OCI-LY3 (cell line): ENCODE data around the gene APBB2.

ENCODE experiments used
- H2AFZ ChIP-seq: fragments of 200-600, 300-600 bp; shearing (Covaris generic); 2 replicates; pipeline ENCODE4 v1.6.0; 2014; ENCODE audit warnings: antibody characterized with exemption, low read depth, low read length
- H3K27ac ChIP-seq: fragments of 200-600, 300-600 bp; sonication (generic); 2 replicates; pipeline ENCODE4 v1.5.1; 2014; ENCODE audit warnings: mild to moderate bottlenecking, low read length, moderate library complexity, mixed read lengths
- H3K27me3 ChIP-seq: fragments of 200-600, 300-600 bp; sonication (generic); 2 replicates; pipeline ENCODE4 v1.6.1; 2014; ENCODE audit warnings: low read depth, low read length, mixed read lengths
- H3K36me3 ChIP-seq: fragments of 200-600, 300-600 bp; sonication (generic); replicated peaks from 2 replicates; pipeline ENCODE3; 2014; ENCODE audit warnings: low read depth, low read length, mixed read lengths
- H3K4me1 ChIP-seq: fragments of 300-600, 200-600 bp; sonication (generic); 2 replicates; pipeline ENCODE4 v1.6.1; 2014; ENCODE audit warnings: low read length, mixed read lengths
- H3K4me2 ChIP-seq: fragments of 200-600, 300-600 bp; sonication (generic); 2 replicates; pipeline ENCODE4 v1.6.1; 2014; ENCODE audit warnings: low read length, mixed read lengths
- H3K4me3 ChIP-seq: fragments of 300-600, 200-600 bp; sonication (generic); 2 replicates; pipeline ENCODE4 v1.5.1; 2014; ENCODE audit warnings: antibody characterized with exemption, mild to moderate bottlenecking, low read length, moderate library complexity
- H3K79me2 ChIP-seq: fragments of 300-600, 200-600 bp; shearing (Covaris generic); 2 replicates; pipeline ENCODE4 v1.6.1; 2014; ENCODE audit warnings: mild to moderate bottlenecking, low read length, mixed read lengths
- H3K9ac ChIP-seq: fragments of 300-600, 200-600 bp; shearing (Covaris generic); 2 replicates; pipeline ENCODE4 v1.6.0; 2014; ENCODE audit warnings: mild to moderate bottlenecking, low read length, moderate library complexity
- H3K9me3 ChIP-seq: fragments of 200-600, 300-600 bp; shearing (Covaris generic); 2 replicates; pipeline ENCODE4 v1.6.1; 2014; ENCODE audit warnings: low read length, mixed read lengths; ENCODE audit not compliant: insufficient read depth
- H4K20me1 ChIP-seq: fragments of 200-600, 300-600 bp; sonication (generic); 2 replicates; pipeline ENCODE4 v1.6.1; 2016; ENCODE audit warnings: low read length, mixed read lengths; ENCODE audit not compliant: insufficient read depth
- EZH2phosphoT487 ChIP-seq: fragments of 200-600 bp; shearing (Covaris generic); IDR thresholded peaks from 2 replicates; pipeline ENCODE4 v1.6.1; 2018; ENCODE audit warnings: antibody characterized with exemption, mixed run types, low read depth
- TF ChIP-seq, protein P1 (sequence below): fragments of 200-600, 300-600 bp; sonication (generic); IDR thresholded peaks from 2 replicates; pipeline ENCODE4 v1.5.1; 2014; ENCODE audit warnings: antibody characterized with exemption, low read length, low read depth

The APBB2 gene

DNA sequence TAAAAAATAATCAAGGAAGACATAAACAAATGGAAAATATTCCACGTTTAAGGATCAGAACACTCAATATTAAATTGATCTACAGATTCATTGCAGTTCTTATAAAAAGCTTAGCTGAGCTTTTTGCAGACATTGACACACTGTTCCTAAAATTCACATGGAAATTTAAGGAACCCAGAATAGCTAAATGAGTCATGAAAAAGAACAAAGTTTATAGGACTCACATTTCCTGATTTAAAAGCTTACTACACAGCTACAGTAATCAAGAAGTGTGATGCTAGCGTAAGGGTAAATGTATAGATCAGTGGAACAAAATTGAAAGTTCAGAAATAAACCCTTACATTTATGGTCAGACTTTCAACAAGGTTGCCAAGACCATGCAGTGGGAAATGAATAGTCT lies 431.5 kb downstream of the APBB2 start:
- no peaks in the 10 kb centered on the region for H3K9me3 ChIP-seq
- no peak overlapping the region for H3K4me2 ChIP-seq
- no peaks in the 10 kb centered on the region for H3K36me3 ChIP-seq
- peaks cover 14% of the 10 kb centered on the region for H3K27me3 ChIP-seq
- H2AFZ ChIP-seq: no peak overlapping the region
- H3K4me1 ChIP-seq: no peaks in the 10 kb centered on the region
- TF ChIP-seq EZH2phosphoT487: no peak
- TF ChIP-seq, protein P1, sequence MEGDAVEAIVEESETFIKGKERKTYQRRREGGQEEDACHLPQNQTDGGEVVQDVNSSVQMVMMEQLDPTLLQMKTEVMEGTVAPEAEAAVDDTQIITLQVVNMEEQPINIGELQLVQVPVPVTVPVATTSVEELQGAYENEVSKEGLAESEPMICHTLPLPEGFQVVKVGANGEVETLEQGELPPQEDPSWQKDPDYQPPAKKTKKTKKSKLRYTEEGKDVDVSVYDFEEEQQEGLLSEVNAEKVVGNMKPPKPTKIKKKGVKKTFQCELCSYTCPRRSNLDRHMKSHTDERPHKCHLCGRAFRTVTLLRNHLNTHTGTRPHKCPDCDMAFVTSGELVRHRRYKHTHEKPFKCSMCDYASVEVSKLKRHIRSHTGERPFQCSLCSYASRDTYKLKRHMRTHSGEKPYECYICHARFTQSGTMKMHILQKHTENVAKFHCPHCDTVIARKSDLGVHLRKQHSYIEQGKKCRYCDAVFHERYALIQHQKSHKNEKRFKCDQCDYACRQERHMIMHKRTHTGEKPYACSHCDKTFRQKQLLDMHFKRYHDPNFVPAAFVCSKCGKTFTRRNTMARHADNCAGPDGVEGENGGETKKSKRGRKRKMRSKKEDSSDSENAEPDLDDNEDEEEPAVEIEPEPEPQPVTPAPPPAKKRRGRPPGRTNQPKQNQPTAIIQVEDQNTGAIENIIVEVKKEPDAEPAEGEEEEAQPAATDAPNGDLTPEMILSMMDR: no peak
- no peaks in the 10 kb centered on the region for H3K79me2 ChIP-seq
- no peak overlapping the region for H3K9ac ChIP-seq
- no peak overlapping the region for H3K27ac ChIP-seq
- H4K20me1 ChIP-seq: no peaks in the 10 kb centered on the region
- H3K4me3 ChIP-seq: no peak overlapping the region

DNA sequence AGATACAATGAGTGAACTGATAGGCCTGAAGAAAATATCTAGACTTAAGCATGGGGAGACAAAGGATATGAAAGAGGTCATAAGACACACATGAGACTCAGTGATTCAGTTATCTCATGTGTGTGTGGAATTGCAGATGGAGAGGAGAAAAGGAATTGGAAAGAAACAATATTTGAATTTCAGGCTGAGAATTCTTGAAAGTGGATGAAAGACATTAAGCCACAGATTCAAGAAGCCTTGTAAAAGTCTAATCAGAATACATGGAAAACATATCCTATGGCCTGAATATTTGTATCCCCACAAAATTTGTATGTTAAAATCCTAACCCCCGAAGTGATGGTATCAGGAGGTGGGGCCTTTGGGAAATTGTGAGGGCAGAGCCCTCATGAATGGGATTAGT lies 436.3 kb downstream of the APBB2 start:
- no peak overlapping the region for H3K4me3 ChIP-seq
- no peak overlapping the region for H2AFZ ChIP-seq
- TF ChIP-seq, protein P1: no peak
- no peak for TF ChIP-seq EZH2phosphoT487
- no peak overlapping the region for H3K4me2 ChIP-seq
- no peaks in the 10 kb centered on the region for H3K36me3 ChIP-seq
- no peaks in the 10 kb centered on the region for H4K20me1 ChIP-seq
- H3K27me3 ChIP-seq: peaks cover 5% of the 10 kb centered on the region; the same call in 1 of the 2 replicates
- H3K27ac ChIP-seq: no peak overlapping the region
- no peaks in the 10 kb centered on the region for H3K4me1 ChIP-seq
- no peaks in the 10 kb centered on the region for H3K79me2 ChIP-seq
- no peaks in the 10 kb centered on the region for H3K9me3 ChIP-seq
- H3K9ac ChIP-seq: no peak overlapping the region

DNA sequence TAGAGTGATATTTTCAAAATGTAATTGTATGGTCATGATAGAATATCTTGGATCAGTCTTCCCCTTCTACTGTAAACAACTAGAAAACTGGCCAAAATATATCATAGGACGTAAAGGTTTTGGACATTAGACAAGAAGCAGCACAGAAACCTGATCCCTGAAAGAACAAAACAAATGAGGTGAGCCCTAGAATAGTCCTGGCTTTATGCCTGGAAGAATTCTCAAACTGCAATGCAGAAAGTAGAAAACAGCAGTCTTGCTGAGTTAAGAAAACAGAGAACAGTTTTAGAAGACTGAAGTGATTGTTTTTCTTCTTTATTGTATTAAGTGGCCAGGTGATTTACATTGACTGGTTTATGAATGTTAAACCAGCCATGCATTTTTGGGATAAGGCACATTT lies 445.1 kb downstream of the APBB2 start:
- Histone ChIP-seq H3K9me3 (no peaks in the 10 kb centered on the region), H3K9ac (no peak overlapping the region)

DNA sequence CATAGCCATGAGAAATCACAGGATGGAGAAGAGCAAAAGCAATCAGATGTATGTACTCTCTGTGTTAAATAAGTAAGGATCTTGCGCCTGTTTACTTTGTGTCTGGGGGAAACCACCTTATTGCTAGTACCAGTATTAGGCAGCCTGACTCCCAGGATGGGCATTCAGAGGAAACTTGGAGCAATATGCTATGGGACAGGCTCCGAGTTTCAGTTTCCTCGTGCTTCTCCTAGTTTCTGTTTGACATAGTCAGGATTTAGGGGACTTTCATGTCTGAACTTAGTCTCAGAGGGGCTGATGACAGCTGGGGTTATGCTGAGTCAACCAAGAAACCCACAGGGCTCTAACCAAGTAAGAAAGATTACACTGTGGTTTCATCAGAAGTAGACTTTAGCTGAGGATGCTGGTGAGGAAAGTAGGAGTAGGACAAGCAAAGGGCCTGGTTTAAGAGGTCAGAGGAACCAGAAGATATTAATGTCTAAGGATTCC lies 451.1 kb downstream of the APBB2 start:
- Histone ChIP-seq H3K9ac (no peak overlapping the region), H4K20me1 (no peaks in the 10 kb centered on the region), H2AFZ (no peak overlapping the region), H3K27me3 (no peaks in the 10 kb centered on the region), H3K4me1 (peaks cover 11% of the 10 kb centered on the region), H3K36me3 (no peaks in the 10 kb centered on the region), H3K4me2 (peak overlapping the region; percentile 56), H3K9me3 (no peaks in the 10 kb centered on the region), H3K4me3 (peak overlapping the region; percentile 36; the same call in 1 of the 2 replicates), H3K27ac (no peak overlapping the region), H3K79me2 (no peaks in the 10 kb centered on the region)
- TF ChIP-seq, protein P1: no peak
- no peak for TF ChIP-seq EZH2phosphoT487

More for the DNA sequence above, 445.1 kb downstream of the APBB2 start:
- no peak overlapping the region for H3K4me2 ChIP-seq
- no peak overlapping the region for H3K4me3 ChIP-seq
- H4K20me1 ChIP-seq: no peaks in the 10 kb centered on the region
- peaks cover 4% of the 10 kb centered on the region for H3K27me3 ChIP-seq
- H3K27ac ChIP-seq: no peak overlapping the region
- H3K36me3 ChIP-seq: no peaks in the 10 kb centered on the region
- no peaks in the 10 kb centered on the region for H3K4me1 ChIP-seq
- no peak for TF ChIP-seq EZH2phosphoT487
- TF ChIP-seq, protein P1: no peak
- H3K79me2 ChIP-seq: no peaks in the 10 kb centered on the region
- H2AFZ ChIP-seq: no peak overlapping the region
